Measurements from ENCODE around the gene TTYH2. TPM values are rescaled to one million over a fixed set of nuclear protein-coding genes. Genes with fewer than 3 reads are reported as not detected.

TTYH2 gene
- total and polyA plus RNA-seq, 2 experiments from 2014 or later, result 1.4 to 3.9 TPM

GRCh38 chr17:74163836-74164235 lies 49.5 kb upstream of the TTYH2 start:
- no peak overlapping the region for H3K4me3 Mint-ChIP-seq
- Histone ChIP-seq H3K4me1 (ENCODE audit: insufficient read depth) (0 out of 2 replicates have a peak, but pooled peaks cover 3% of the 10 kb centered on the region), H3K79me2 (replicated peaks; ENCODE audit: insufficient read depth) (no peaks in the 10 kb centered on the region), H2AFZ (peak overlapping the region; percentile 72; the same call in 1 of the 2 replicates), H3K36me3 (ENCODE audit: insufficient read depth) (no peaks in the 10 kb centered on the region), H3K4me2 (no peak overlapping the region), H3K27me3 (ENCODE audit: insufficient read depth) (no peaks in the 10 kb centered on the region), H3F3A (replicated peaks; ENCODE audit: low read depth) (no peaks in the 10 kb centered on the region), H3K4me3 (no peak overlapping the region), H3K27ac (ENCODE audit: low read depth) (no peak overlapping the region), H3K9me2 (ENCODE audit: insufficient read depth) (no peaks in the 10 kb centered on the region), H4K20me1 (replicated peaks; ENCODE audit: insufficient read depth) (no peaks in the 10 kb centered on the region)
- peaks cover 2% of the 10 kb centered on the region; the same call in 1 of the 3 replicates for H3K9me3 Mint-ChIP-seq
- H3K27ac Mint-ChIP-seq, result no peak overlapping the region
- peaks cover 2% of the 10 kb centered on the region for H3K27me3 Mint-ChIP-seq (ENCODE audit: insufficient read depth, low read depth, poor library complexity)
- no peaks in the 10 kb centered on the region for H3K36me3 Mint-ChIP-seq (ENCODE audit: low read depth)
- TF ChIP-seq EZH2phosphoT487 (IDR thresholded peaks at IDR 0.05; ENCODE audit: unreplicated experiment) (no peak), CTCF (conservative IDR thresholded peaks at IDR 0.05; ENCODE audit: low read depth in 2 of 2) (no peak), ZNF331 (CRISPR knock-in tag; IDR thresholded peaks at IDR 0.05; ENCODE audit: low read depth) (no peak), STAT1 (IDR thresholded peaks at IDR 0.05; ENCODE audit: unreplicated experiment) (no peak), EZH2 (IDR thresholded peaks at IDR 0.05; ENCODE audit: low read depth, unreplicated experiment) (no peak)
- no peak for ATAC-seq
- DNase-seq (ENCODE audit: low spot score), result no peak
- peaks cover 4% of the 10 kb centered on the region; the same call in 1 of the 3 replicates for H3K4me1 Mint-ChIP-seq

- no peak overlapping the region for H3K27ac ChIP-seq (ENCODE audit: low read depth)
- H3F3A ChIP-seq (replicated peaks; ENCODE audit: low read depth), result no peaks in the 10 kb centered on the region
- H4K20me1 ChIP-seq (replicated peaks; ENCODE audit: insufficient read depth), result no peaks in the 10 kb centered on the region
- no peak overlapping the region for H3K4me3 ChIP-seq
- Mint-ChIP-seq H3K36me3 (ENCODE audit: low read depth) (no peaks in the 10 kb centered on the region), H3K9me3 (peaks cover 2% of the 10 kb centered on the region; the same call in 1 of the 3 replicates), H3K4me3 (no peak overlapping the region), H3K4me1 (peaks cover 4% of the 10 kb centered on the region; the same call in 1 of the 3 replicates), H3K27ac (no peak overlapping the region), H3K27me3 (ENCODE audit: insufficient read depth, low read depth, poor library complexity) (peaks cover 2% of the 10 kb centered on the region)
- H3K27me3 ChIP-seq (ENCODE audit: insufficient read depth), result no peaks in the 10 kb centered on the region
- ATAC-seq, result no peak
- 0 out of 2 replicates have a peak, but pooled peaks cover 3% of the 10 kb centered on the region for H3K4me1 ChIP-seq (ENCODE audit: insufficient read depth)
- H3K9me2 ChIP-seq (ENCODE audit: insufficient read depth), result no peaks in the 10 kb centered on the region
- no peaks in the 10 kb centered on the region for H3K79me2 ChIP-seq (replicated peaks; ENCODE audit: insufficient read depth)
- peak overlapping the region; percentile 63 for H2AFZ ChIP-seq
- no peak for DNase-seq (ENCODE audit: low spot score)
- no peaks in the 10 kb centered on the region for H3K36me3 ChIP-seq (ENCODE audit: insufficient read depth)
- no peak overlapping the region for H3K4me2 ChIP-seq
- no peak for TF ChIP-seq REST (IDR thresholded peaks at IDR 0.05; ENCODE audit: unreplicated experiment)
- no peak for TF ChIP-seq EZH2 (IDR thresholded peaks at IDR 0.05; ENCODE audit: low read depth, unreplicated experiment)
- TF ChIP-seq ZNF462 (CRISPR knock-in tag; IDR thresholded peaks at IDR 0.05), result no peak
- no peak for TF ChIP-seq JUNB (IDR thresholded peaks at IDR 0.05; ENCODE audit: unreplicated experiment)
- TF ChIP-seq ZNF114 (CRISPR knock-in tag; IDR thresholded peaks at IDR 0.05), result no peak
- TF ChIP-seq STAT1 (IDR thresholded peaks at IDR 0.05; ENCODE audit: unreplicated experiment), result no peak
- no peak for TF ChIP-seq NANOG (IDR thresholded peaks at IDR 0.05; ENCODE audit: borderline replicate concordance)
Measured at GRCh38 chr17:74164446-74165045, 48.8 kb upstream of the TTYH2 start.
